Thoracic aorta endothelial cell (primary cell): ENCODE results near the gene ITGA3. TPM values are rescaled to one million over a fixed set of nuclear protein-coding genes. Genes with fewer than 3 reads are reported as not detected.

Source experiments
- total RNA-seq: library from RNA; depleted of rRNA; stranded (reverse); fragments of >200 nt; gene quantifications from 2 replicates; pipeline ENCODE4 v1.2.3, GENCODE V29; 2012

The ITGA3 gene
- total RNA-seq = 58.6 and 77.8 TPM in 2 replicates

GRCh38 chr17:50055426-50056216 lies at the start of gene ITGA3:
Gene ITGA3 (plus strand): TSS chr17:50056110. CDS start chr17:50056440, 330 bp downstream.

GRCh38 chr17:50094753-50095619 lies 39.1 kb downstream of the ITGA3 start, which contains the start of gene PDK2:
Gene PDK2 (plus strand): TSS chr17:50095351. CDS start chr17:50095436, 85 bp downstream.

DNA sequence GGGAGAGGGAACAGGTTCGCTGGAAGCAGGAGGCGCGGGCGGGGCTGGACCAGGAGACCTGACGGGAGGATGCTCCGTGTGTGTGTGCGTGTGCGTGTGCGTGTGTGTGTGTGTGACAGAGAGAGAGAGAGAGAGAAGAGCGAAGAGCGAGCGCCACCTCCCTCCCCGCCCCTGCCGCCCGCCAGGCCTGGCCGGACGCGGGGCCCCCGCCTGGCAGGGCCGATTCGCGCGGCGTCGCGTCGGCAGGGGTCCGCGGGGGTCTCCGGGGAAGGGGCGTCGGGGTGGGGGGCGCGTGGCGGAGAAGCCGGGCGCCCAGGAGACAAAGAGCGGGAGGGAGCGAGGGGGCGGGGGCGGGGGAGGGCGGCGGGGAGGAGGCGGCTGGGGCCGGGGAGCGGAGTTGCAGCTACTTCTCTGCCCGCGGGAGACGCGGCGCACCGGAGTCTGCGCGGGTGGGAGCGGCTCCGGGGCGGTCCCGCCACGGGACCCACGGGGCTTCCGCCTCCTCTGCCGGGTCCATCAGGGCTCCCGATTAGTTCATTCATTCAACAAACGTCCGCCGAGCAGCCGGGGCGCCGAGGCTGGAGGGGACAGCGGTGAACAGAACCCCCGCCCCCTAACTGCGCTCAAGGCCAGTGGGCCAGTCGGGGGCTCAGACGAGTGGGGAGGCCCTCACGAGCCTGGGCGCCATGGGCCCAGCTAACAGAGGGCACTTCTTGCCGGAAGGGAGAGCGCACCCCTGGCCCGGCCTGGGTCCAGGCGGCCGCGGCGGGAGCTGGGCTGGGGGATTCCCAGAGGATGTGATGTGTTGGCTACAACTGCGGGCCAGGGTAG lies 74.0 kb downstream of the ITGA3 start, which contains the start of gene SAMD14:
Gene SAMD14, minus strand, starts transcription at position 433 of the 831 bp plus-strand sequence. CDS start 5,201 bp downstream, outside the sequence.

Other genes starting within 250 kb of the ITGA3 start
- gene TAC4, start 208.0 kb upstream of the ITGA3 start, total RNA-seq = not detected in 2 replicates
- gene DLX4, start 86.9 kb upstream of the ITGA3 start, total RNA-seq = not detected in 2 replicates
- not detected in 2 replicates for gene DLX3, start 60.9 kb upstream of the ITGA3 start, total RNA-seq
- gene PDK2, start 39.2 kb downstream of the ITGA3 start, total RNA-seq = 12.3 and 13.4 TPM in 2 replicates
- gene SAMD14, start 74.0 kb downstream of the ITGA3 start, total RNA-seq = 3.1 and 3.7 TPM in 2 replicates
- 35.8 and 45.4 TPM in 2 replicates for gene PPP1R9B, start 94.6 kb downstream of the ITGA3 start, total RNA-seq
- not detected in 2 replicates for gene SGCA, start 109.9 kb downstream of the ITGA3 start, total RNA-seq
- 0.66 and 1.3 TPM in 2 replicates for gene COL1A1, start 145.5 kb downstream of the ITGA3 start, total RNA-seq
- 0.07 TPM in 1 of 2 replicates, not detected in the other for gene TMEM92, start 218.4 kb downstream of the ITGA3 start, total RNA-seq